Activated T-helper 17 cell treated with anti-CD3 and anti-CD28 coated beads, Interleukin-2, amount 50 U/mL, for 72 hours (primary cell): ENCODE data around the gene FAM229B. TPM values are rescaled to one million over a fixed set of nuclear protein-coding genes. Genes with fewer than 3 reads are reported as not detected.
"Not testable (repeated sequence)": the region's sequence is repeated elsewhere in the genome, so short reads cannot be mapped to it uniquely, and the experiment has no call there.

Experiments
- ATAC-seq: fragments of 150-1000 bp; cut with Tn5 transposase; replicated peaks from 2 replicates; pipeline ENCODE4 v1.10.0; 2021; ENCODE audit warnings: mild to moderate bottlenecking, moderate library complexity
- H3K27ac Mint-ChIP-seq: one replicate; pipeline ENCODE4 v1.8.0; 2022; ENCODE audit warnings: mixed read lengths
- H3K27me3 Mint-ChIP-seq: one replicate; pipeline ENCODE4 v1.8.0; 2022; ENCODE audit warnings: mixed read lengths
- H3K36me3 Mint-ChIP-seq: one replicate; pipeline ENCODE4 v1.8.0; 2022; ENCODE audit warnings: low read depth, mild to moderate bottlenecking, mixed read lengths
- H3K4me1 Mint-ChIP-seq: one replicate; pipeline ENCODE4 v1.8.0; 2022; ENCODE audit warnings: mixed read lengths
- H3K4me3 Mint-ChIP-seq: one replicate; pipeline ENCODE4 v1.8.0; 2022; ENCODE audit warnings: mild to moderate bottlenecking, mixed read lengths
- H3K9me3 Mint-ChIP-seq: one replicate; pipeline ENCODE4 v1.8.0; 2022; ENCODE audit warnings: mixed read lengths
- total RNA-seq, 2 donors: library from RNA; stranded (reverse); gene quantifications; one replicate each; pipeline ENCODE4 v1.2.3, GENCODE V29; 2022

The FAM229B gene
- total RNA-seq, 2 donors from 2014 or later: 2.6 TPM

DNA sequence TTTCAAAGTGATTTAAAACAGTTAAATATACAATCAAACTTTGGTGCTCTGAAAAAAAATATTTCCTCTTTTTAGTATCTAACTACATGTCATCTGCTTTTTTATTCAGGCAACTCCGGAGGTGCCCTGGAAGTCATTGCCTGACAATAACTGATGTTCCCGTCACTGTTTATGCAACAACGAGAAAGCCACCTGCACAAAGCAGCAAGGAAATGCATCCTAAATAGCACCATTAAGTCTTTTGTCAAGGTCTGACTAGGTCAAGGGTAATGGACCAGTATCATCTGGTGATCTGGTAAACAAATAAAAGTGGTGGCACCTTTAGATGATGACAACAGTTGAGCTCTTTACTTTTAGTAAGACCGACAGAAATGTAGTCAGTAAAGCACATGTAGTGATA lies 13.2 kb downstream of the FAM229B start:
- Mint-ChIP-seq H3K27me3 (peaks cover 3% of the 10 kb centered on the region), H3K9me3 (peaks cover 5% of the 10 kb centered on the region), H3K27ac (no peak overlapping the region), H3K4me3 (no peak overlapping the region), H3K36me3 (no peaks in the 10 kb centered on the region), H3K4me1 (no peaks in the 10 kb centered on the region)
- ATAC-seq: no peak

DNA sequence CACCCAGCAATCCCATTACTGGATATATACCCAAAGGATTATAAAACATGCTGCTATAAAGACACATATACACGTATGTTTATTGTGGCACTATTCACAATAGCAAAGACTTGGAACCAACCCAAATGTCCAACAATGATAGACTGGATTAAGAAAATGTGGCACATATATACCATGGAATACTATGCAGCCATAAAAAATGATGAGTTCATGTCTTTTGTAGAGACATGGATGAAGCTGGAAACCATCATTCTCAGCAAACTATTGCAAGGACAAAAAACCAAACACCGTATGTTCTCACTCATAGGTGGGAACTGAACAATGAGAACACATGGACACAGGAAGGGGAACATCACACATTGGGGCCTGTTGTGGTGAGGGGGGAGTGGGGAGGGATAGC lies 18.6 kb downstream of the FAM229B start:
- H3K4me3 Mint-ChIP-seq, H3K27ac Mint-ChIP-seq, H3K36me3 Mint-ChIP-seq, H3K4me1 Mint-ChIP-seq, H3K27me3 Mint-ChIP-seq, H3K9me3 Mint-ChIP-seq, ATAC-seq: not testable (repeated sequence)

DNA sequence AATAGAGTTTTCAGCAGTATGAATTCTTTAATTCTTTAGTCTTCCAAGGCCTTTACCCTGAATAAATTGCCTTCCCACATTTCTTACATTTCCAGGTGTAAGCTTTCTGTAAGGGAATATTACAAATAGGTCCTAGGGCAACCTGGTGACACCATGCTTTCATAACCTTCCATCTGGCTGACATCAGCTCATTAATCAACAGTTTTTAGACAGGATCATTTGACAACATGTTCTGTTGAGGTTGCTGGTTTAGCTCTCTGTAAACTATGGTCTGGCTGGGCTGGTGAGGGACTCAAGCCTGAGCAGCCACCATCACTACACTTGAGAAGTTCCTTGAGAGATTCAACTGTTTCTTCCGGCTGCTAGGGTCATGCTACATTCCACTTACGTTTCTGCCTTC lies 19.2 kb downstream of the FAM229B start:
- no peak overlapping the region for H3K4me3 Mint-ChIP-seq
- H3K27ac Mint-ChIP-seq: no peak overlapping the region
- no peak for ATAC-seq
- H3K36me3 Mint-ChIP-seq: no peaks in the 10 kb centered on the region
- H3K27me3 Mint-ChIP-seq: peaks cover 3% of the 10 kb centered on the region
- no peaks in the 10 kb centered on the region for H3K4me1 Mint-ChIP-seq
- peaks cover 5% of the 10 kb centered on the region for H3K9me3 Mint-ChIP-seq

DNA sequence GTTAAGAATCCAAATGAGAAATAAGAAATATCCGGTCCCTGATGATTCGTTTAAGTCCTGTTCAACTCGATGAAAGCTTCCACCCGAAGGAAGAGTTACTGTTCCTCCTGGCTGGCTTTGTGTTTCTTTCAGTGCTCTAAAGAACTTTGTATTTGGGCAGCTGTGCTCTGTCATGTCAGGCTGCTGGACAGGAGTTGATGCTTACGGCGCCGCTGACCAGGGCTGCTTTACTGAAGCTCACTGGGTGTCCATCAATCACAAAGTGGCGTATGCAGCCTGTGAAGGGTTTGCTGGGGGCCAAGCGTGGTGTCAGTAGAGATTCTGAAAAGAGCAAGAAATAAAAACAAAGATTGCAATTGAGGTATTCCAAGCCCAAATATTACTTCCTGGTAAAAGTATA lies 21.9 kb downstream of the FAM229B start:
- no peak overlapping the region for H3K27ac Mint-ChIP-seq
- ATAC-seq: no peak
- H3K4me1 Mint-ChIP-seq: no peaks in the 10 kb centered on the region
- no peak overlapping the region for H3K4me3 Mint-ChIP-seq
- H3K27me3 Mint-ChIP-seq: peaks cover 7% of the 10 kb centered on the region
- peaks cover 5% of the 10 kb centered on the region for H3K9me3 Mint-ChIP-seq
- no peaks in the 10 kb centered on the region for H3K36me3 Mint-ChIP-seq

DNA sequence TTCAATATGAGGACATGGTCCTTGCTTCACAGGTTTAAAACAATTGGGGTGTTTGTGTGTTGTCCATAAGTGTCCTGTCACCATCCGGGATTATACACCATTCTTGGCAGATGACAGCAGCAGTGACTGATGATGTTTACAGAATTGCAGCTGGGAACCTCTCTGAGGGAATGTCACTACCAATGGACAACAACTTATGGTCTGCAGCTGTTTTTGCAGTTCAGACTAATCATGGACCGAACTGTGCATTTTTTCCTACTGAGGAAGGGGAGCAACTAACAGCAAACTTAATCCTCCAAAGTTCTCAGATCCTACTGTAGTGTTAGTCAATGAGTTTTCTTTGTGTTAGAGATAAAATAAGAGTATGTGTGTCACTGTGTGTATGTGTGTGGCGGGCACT lies 26.0 kb downstream of the FAM229B start:
- ATAC-seq: no peak
- no peaks in the 10 kb centered on the region for H3K4me1 Mint-ChIP-seq
- H3K27ac Mint-ChIP-seq: no peak overlapping the region
- H3K36me3 Mint-ChIP-seq: no peaks in the 10 kb centered on the region
- no peaks in the 10 kb centered on the region for H3K9me3 Mint-ChIP-seq
- H3K27me3 Mint-ChIP-seq: peaks cover 8% of the 10 kb centered on the region
- no peak overlapping the region for H3K4me3 Mint-ChIP-seq

DNA sequence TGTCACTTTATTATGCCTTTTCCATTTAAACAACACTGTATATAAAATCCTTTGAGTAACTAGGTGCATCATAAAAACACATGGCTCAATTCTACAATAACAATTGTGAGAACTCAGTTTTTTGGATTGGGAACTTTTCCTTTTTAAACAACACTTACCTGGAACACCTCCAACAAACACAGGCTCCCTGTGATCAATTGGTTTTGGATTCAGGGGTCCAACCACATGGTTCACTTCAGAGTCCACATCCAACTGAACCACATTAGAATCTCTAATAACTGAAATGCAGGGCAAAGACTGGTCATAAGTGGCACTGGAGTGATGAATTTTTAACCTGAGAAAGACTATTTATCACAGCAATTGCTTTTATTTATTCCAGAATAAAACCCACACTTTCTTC lies 26.5 kb downstream of the FAM229B start:
- H3K27ac Mint-ChIP-seq: no peak overlapping the region
- H3K36me3 Mint-ChIP-seq: no peaks in the 10 kb centered on the region
- H3K9me3 Mint-ChIP-seq: no peaks in the 10 kb centered on the region
- peaks cover 8% of the 10 kb centered on the region for H3K27me3 Mint-ChIP-seq
- no peak overlapping the region for H3K4me3 Mint-ChIP-seq
- H3K4me1 Mint-ChIP-seq: no peaks in the 10 kb centered on the region
- no peak for ATAC-seq

DNA sequence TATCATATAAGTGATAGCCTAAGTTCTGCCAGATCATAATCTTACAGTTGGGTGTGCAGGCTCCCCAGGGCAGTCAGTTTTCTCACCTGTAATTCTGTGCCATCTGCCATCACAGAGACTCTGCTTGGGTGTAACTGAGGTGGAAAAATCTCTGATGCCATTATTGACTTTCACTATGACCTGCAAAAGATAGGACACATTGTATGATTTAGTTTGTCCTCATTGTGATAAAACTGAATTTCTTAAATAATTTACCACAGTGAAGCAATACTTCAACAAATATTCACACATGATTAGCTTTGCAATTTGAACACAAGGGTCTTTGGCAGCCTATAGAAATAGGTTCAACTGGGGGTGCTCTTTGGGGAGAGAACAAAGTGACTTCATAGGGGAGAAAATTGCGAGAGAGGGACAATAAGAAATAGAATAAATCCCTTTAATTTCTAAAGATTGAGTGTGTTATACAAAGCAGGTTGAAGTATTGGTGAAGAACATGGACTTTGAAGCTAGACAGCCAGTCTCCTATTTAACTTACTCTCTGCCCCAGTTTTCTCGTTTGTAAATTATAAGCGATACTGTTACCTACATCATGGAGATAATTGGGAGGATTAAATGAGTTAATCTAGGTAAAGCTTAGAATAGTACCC lies 27.3 kb downstream of the FAM229B start:
- Mint-ChIP-seq H3K27ac (no peak overlapping the region), H3K9me3 (no peaks in the 10 kb centered on the region), H3K4me1 (no peaks in the 10 kb centered on the region), H3K27me3 (peaks cover 8% of the 10 kb centered on the region), H3K36me3 (no peaks in the 10 kb centered on the region), H3K4me3 (no peak overlapping the region)
- ATAC-seq: no peak

DNA sequence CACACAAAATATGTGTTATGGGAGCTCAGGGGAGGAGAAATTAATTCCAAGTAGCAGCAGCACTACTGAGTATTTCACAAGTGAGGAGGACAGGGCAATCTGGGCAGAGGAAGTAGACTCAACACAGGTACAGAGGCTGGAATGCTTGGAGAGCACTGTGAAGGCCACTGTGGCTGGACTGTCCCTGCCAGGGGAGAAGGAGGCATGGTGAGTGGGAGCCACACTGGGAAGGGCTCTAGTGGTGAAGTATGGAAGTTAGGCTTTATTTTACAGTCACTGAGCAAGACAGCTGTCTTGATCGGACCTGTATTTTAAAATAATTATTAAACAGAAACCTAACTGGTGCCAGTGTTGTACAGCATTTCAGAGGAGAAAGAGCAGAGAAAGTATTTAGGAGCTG lies 28.8 kb downstream of the FAM229B start:
- no peak overlapping the region for H3K4me3 Mint-ChIP-seq
- ATAC-seq: no peak
- H3K27me3 Mint-ChIP-seq: peaks cover 8% of the 10 kb centered on the region
- H3K9me3 Mint-ChIP-seq: no peaks in the 10 kb centered on the region
- no peak overlapping the region for H3K27ac Mint-ChIP-seq
- no peaks in the 10 kb centered on the region for H3K36me3 Mint-ChIP-seq
- H3K4me1 Mint-ChIP-seq: no peaks in the 10 kb centered on the region

DNA sequence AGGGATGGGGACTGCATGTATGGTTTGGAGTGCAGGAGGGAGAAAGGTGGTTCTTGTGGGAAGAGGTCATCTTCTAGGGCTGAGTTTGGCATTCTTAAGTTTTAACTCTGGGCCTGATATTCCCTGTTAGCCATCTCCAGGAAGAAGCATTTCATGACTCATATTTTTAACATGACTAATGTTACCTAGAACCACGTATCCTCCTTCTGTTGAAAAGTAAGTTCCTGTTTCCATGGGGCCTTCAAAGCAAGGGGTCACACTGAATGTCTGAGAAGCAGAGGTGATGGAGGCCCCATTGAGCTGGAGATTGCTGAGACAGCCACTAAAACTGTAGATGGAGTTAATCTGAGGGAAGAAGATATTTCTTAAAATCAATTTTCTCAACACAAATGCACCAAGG lies 30.2 kb downstream of the FAM229B start:
- peak overlapping the region; percentile 61 for H3K27ac Mint-ChIP-seq
- H3K27me3 Mint-ChIP-seq: peaks cover 8% of the 10 kb centered on the region
- no peaks in the 10 kb centered on the region for H3K9me3 Mint-ChIP-seq
- H3K36me3 Mint-ChIP-seq: no peaks in the 10 kb centered on the region
- H3K4me1 Mint-ChIP-seq: no peaks in the 10 kb centered on the region
- H3K4me3 Mint-ChIP-seq: no peak overlapping the region
- ATAC-seq: peak; percentile 65

DNA sequence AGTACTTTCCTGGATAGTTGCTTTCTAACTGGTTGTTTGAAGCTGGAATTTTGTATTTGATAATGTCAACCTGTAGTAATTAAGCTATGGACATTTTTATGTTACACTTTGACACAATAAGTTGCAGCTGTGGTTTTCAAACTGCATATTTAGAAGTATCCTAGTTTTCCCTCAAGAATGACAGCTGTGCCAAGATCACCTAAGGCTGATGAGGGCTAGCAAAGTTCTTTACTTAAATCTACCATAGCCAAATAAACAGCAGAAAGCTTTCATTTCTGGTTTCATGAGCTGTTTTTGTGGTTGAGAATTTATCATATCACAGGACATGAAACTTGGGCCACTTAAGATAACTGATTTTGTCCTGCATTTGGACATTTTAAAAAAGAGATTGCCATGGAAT lies 30.6 kb downstream of the FAM229B start:
- H3K9me3 Mint-ChIP-seq: no peaks in the 10 kb centered on the region
- no peaks in the 10 kb centered on the region for H3K4me1 Mint-ChIP-seq
- H3K27me3 Mint-ChIP-seq: peaks cover 8% of the 10 kb centered on the region
- no peak for ATAC-seq
- H3K4me3 Mint-ChIP-seq: no peak overlapping the region
- H3K36me3 Mint-ChIP-seq: no peaks in the 10 kb centered on the region
- peak overlapping the region; percentile 61 for H3K27ac Mint-ChIP-seq

DNA sequence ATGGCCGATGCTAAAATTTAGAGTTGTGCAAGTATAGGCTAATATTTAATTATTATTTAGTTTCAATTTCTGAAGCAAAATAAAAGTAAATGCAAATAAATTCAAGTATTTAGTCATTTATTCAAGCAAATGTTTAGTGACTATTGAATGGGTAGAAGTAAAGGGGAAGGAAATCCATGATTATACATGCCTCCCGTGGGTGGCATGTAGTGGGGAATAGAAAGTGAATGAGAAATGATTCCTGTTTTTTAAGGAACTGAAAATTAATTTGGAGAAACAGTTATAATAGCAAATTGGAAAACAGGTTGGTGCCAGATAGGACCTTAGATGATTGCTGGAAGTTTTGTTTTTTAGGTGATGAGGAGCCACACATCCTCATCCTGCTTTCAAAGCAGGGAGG lies 35.4 kb downstream of the FAM229B start:
- no peak overlapping the region for H3K27ac Mint-ChIP-seq
- no peaks in the 10 kb centered on the region for H3K36me3 Mint-ChIP-seq
- no peaks in the 10 kb centered on the region for H3K4me1 Mint-ChIP-seq

DNA sequence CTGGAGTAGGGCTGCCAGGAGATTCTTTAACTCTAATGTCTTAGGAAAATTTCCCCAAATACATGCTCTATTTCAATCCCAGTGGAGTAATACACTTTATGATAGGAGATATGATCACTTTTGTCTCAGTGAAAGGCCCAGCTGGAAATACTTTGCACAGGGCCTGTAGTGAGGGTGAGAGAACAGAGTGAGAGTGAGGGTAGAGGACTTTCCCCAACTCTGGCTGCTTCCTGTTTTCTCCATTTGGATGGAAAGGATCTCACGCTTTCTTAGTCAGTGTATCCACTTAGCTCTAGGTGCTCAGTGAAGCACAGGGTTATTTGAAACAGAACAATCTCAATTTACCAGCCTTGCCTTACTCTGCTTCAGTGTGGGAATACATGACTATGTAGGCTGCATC lies 36.6 kb downstream of the FAM229B start:
- Mint-ChIP-seq H3K4me1 (no peaks in the 10 kb centered on the region), H3K27ac (no peak overlapping the region), H3K27me3 (peaks cover 14% of the 10 kb centered on the region), H3K36me3 (no peaks in the 10 kb centered on the region), H3K9me3 (no peaks in the 10 kb centered on the region), H3K4me3 (no peak overlapping the region)
- ATAC-seq: no peak

More for the DNA sequence above, 35.4 kb downstream of the FAM229B start:
- no peak for ATAC-seq
- Mint-ChIP-seq H3K9me3 (no peaks in the 10 kb centered on the region), H3K4me3 (no peak overlapping the region), H3K27me3 (peaks cover 10% of the 10 kb centered on the region)

DNA sequence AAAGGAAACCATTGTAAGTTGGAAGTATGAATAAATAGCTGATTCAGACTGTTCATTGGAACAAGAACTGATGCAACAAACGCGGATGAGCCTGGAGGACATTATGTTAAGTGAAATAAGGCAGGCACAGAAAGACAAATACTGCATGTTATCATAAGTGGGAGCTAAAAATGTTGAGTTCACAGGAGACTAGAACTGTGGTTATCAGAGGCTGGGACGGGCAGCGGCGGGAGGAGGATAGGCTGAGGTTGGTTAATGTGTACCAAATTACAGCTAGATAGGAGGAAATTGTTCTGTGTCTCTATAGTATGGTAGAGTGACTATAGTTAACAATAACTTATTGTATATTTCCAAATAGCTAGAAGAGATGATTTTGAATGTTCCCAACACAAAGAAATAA lies 40.8 kb downstream of the FAM229B start:
- Mint-ChIP-seq H3K27ac (no peak overlapping the region), H3K4me1 (no peaks in the 10 kb centered on the region), H3K9me3 (no peaks in the 10 kb centered on the region), H3K4me3 (no peak overlapping the region), H3K36me3 (no peaks in the 10 kb centered on the region), H3K27me3 (peaks cover 18% of the 10 kb centered on the region)
- no peak for ATAC-seq

DNA sequence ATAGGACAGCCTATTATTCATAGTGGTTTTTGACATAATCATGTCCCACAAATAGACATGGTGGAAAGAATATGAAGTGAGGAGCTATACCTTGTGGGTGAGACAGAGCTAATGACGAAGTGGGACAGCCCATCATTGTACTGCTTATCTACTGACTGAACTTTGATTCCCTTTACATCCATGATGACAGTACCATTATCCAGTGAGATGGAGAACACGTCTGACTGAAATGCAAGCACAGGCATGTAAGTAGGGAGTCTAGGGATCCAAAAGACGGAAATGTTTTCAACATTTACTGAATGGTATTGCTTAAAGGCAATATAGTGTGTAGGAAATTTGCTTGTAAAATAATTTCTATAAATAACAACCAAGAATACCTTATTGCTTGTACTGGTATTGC lies 43.5 kb downstream of the FAM229B start:
- H3K27ac Mint-ChIP-seq: no peak overlapping the region

DNA sequence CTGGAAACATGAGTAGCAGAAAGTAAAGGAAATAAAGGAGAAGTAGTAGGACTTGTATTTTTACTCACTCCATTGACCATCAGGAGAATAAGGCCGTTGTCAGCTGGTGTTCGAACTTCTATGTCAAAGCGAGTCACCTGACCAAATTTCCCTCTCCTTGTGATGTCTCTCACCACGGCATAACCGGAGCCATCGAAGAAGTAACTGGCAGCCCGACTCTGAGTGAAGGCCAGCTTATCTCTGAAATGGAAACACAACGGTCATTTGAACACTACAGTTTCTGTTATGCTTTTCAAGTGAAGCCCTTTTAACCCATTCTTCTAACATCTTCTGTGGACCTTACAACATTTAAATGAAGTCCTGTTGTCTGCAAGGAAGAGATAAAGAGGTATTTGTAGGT lies 51.7 kb downstream of the FAM229B start:
- Mint-ChIP-seq H3K4me3 (no peak overlapping the region), H3K27ac (no peak overlapping the region), H3K36me3 (no peaks in the 10 kb centered on the region), H3K9me3 (no peaks in the 10 kb centered on the region), H3K4me1 (peaks cover 2% of the 10 kb centered on the region), H3K27me3 (peaks cover 6% of the 10 kb centered on the region)
- ATAC-seq: no peak

More for the DNA sequence above, 43.5 kb downstream of the FAM229B start:
- Mint-ChIP-seq H3K4me3 (no peak overlapping the region), H3K27me3 (peaks cover 18% of the 10 kb centered on the region), H3K36me3 (no peaks in the 10 kb centered on the region), H3K9me3 (no peaks in the 10 kb centered on the region), H3K4me1 (no peaks in the 10 kb centered on the region)
- ATAC-seq: no peak

DNA sequence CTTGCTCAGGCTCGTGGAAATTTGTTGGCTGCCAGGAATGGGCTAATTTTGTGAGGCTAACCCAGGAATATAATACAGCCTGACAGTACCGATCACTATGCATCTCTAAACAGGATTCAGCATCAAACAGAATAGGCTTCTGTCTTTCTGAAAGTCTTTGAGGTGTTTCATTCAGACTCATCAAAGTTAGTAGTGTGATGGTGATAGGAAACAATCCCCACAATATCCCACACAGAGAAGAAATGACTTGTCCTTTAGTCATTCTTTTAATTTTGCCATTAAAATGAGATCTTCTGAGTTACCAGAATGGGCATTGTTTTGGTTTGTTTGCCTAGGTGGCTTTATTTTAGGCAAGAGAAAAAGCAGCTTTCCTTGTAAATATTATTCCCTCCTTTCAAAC lies 54.3 kb downstream of the FAM229B start:
- Mint-ChIP-seq H3K4me1 (peaks cover 5% of the 10 kb centered on the region), H3K27ac (no peak overlapping the region), H3K27me3 (peaks cover 6% of the 10 kb centered on the region), H3K9me3 (no peaks in the 10 kb centered on the region), H3K4me3 (no peak overlapping the region), H3K36me3 (no peaks in the 10 kb centered on the region)
- ATAC-seq: peak; percentile 45
